COLO668 (cell line): ENCODE data around the gene CSK.

ENCODE experiments used
- DNase-seq: peaks from one replicate; lab custom pipeline; 2025; ENCODE audit not compliant: unreplicated experiment; lab: John Stamatoyannopoulos, UW

Gene CSK

DNA sequence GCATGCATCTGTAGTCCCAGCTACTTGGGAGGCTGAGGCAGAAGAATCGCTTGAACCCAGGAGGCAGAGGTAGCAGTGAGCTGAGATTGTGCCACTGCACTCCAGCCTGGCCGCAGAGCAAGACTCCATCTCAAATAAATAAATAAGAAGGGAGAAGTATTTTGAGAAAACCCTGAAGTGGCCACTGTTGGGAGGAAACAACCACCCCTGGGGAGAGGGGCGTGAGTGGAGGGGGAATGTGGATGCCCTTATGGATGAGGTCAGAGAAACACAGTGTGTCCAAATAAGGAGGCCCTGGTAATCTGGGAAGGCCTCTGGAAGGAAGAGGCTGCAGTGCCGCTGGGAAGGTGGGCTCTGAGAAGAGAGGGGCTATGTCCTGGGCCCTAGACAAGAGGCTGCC is 40.4 kb downstream of the CSK start:
- no peak for DNase-seq

GRCh38 chr15:74823324-74823723 is 41.4 kb downstream of the CSK start:
- peak; percentile 24 for DNase-seq

- no peak for DNase-seq
These were observed 43.1 kb downstream of the CSK start for GRCh38 chr15:74824976-74825375.

- no peak for DNase-seq
These were observed 44.0 kb downstream of the CSK start for GRCh38 chr15:74825866-74826265.

DNA sequence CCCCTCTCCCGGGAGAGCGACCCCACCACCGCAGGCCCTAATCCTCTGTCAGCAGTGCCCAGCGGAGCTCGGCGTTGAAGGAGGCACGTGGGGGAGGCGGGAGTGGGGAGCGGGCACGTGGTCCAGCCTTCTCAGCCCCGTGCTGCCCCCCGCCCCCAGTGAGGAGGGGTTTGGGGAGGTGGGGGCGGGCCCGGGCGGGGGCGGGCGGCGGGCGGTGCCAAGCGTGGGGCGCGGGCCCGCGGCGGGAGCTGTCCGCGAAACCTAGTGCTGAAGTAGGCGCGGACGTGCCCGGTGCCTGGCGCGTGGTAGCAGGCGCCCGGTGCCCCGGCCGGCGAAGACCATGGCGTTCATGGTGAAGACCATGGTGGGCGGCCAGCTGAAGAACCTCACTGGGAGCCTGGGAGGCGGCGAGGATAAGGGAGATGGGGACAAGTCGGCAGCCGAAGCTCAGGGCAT is 44.5 kb downstream of the CSK start, which contains the start of gene CPLX3:
TSS of gene CPLX3 (plus strand) at position 264 of the 456 bp plus-strand sequence. CDS start at position 341, 77 bp downstream.
- no peak for DNase-seq

- no peak for DNase-seq
These were observed 45.0 kb downstream of the CSK start for GRCh38 chr15:74826921-74827320.

GRCh38 chr15:74827614-74828013 is 45.7 kb downstream of the CSK start:
- no peak for DNase-seq

- no peak for DNase-seq
These were observed 47.0 kb downstream of the CSK start for GRCh38 chr15:74828835-74829234.

- DNase-seq = no peak
These were observed 47.6 kb downstream of the CSK start for GRCh38 chr15:74829486-74829885.

DNA sequence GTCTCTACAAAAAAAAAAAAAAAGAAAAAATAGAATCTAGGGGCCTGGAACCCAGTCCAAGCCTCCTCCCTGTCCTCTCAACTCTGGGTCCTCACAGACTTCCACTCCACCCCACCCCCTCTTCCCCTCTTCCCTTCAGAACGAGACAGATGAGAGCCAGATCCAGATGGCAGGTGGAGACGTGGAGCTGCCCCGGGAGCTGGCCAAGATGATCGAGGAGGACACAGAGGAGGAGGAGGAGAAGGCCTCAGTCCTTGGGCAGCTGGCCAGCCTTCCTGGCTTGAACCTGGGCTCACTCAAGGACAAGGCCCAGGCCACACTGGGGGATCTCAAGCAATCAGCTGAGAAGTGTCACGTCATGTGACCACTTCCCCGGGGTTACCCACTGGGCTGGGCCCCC is 48.1 kb downstream of the CSK start:
- DNase-seq = no peak

DNA sequence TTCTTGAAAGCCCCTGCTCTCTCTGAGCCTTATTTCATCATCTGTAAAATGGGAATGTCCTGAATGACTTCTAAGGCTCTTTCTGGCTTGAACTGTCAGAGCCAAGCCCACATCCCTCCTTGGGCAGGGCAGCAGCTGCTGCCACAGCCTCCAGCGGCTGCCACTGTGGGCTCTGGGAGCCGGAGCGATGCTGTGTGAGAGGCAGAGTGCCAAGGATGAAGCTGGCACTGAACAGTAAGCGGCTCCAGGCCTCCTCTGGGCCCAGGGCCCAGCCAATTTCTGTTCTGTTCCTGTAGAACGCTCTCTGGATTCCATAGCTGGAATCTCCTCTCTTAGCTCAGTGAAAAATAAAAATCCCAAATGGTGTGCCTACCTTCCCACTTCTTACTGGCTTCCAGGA is 49.0 kb downstream of the CSK start:
- DNase-seq = no peak

DNA sequence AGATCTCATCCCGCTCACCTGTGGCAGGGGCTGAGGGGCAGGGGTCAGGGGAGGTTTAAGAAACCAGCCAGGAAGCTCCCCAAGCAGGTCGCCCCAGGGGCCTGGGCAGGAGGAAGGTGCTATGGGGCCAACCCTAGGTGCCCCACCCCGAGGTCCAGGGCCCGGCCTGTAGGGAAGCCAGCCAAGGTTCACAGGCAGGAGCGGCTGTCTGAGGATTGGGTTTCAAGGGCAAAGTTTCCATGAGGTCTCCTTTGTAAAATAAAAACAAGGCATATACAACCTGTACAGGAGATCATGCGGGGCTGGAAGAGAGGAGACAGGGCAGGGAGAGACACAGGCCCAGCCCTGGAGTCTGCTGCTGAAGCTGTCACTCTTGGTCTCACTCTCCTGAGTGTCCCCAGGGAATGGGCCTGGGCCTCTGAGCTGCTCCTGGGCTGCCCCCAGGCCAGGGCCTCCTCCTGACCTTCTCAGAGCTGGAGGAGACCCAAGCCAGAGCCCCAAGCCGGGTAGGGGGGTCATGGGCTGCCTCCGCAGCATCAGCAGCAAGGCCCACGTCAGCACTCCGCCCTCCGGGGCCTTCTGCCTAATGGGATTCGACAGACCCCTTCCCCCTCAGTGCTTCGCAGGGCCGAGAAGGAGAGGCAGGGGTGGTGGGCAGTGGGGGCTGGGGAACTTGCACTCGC is 50.1 kb downstream of the CSK start:
- no peak for DNase-seq

- DNase-seq = no peak
These were observed 50.9 kb downstream of the CSK start for GRCh38 chr15:74832826-74833225.

DNA sequence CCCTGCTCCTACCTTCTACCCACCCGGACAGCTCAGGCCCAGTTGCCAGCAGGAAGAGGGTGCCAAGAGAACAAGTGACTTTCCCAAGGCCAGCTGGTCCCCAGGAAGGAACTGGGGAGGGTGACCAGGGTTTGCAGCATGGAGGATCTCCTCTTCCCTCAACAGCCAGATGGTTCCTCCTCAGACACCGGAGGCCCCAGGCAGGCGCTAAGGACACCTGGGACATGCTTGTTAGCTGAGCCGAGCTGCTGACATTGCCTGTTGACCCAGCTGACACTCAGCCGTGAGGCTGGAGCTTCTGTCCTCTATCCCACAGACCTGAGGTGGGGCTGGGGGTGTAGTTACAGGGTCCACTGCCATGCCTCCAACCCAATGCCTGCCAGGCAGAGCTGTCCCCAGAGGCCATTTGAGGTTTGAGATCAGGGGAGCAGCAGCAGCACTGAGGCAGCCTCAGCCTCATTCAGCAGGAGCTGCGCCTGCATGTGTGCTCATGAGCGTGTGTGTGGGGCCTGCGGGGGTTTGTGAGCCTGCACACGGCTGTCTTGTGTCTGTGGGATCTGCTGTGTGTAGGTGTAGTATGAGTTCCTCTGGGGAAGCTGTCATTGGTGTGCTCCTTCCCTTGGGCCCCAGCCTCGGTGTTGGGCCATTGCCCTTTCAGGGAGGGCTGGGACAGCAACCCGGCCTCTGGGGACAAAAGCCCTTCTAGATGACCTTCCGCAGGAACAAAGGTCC is 51.7 kb downstream of the CSK start:
- no peak for DNase-seq

GRCh38 chr15:74835312-74835823 is 53.5 kb downstream of the CSK start:
- peak; percentile 57 for DNase-seq

GRCh38 chr15:74836846-74837245 is 55.0 kb downstream of the CSK start:
- DNase-seq = no peak

DNA sequence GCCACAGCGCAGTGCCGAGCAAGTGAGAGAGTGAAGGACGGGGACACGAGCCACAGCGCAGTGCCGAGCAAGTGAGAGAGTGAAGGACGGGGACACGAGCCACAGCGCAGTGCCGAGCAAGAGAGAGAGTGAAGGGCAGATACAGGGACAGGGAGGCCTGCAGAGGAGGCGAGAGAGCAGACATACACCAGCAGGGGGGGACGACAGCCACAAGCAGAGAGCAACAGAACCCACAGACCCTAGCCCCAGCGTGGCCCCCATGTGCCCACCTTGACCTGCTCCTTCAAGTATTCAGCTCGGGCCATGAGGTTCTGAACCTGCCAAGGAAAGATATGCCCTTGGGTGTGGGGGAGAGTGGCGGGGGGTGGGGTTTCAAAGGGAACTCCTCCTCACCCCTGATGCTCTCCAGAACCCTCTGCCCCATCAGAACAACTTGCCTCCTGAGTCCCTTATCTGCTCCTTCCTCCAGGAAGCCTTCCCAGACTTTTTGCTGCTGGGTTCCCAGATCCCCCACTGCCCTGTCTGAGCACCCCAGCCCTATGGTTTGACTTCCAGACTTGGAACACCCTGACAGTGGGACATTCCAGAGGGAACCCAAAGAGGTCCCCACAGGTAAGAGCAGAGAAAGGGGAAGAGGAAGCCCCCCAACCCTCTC is 55.7 kb downstream of the CSK start:
- DNase-seq = no peak

GRCh38 chr15:74838137-74838516 is 56.2 kb downstream of the CSK start:
- no peak for DNase-seq

- DNase-seq = no peak
These were observed 57.1 kb downstream of the CSK start for GRCh38 chr15:74838746-74839525.

DNA sequence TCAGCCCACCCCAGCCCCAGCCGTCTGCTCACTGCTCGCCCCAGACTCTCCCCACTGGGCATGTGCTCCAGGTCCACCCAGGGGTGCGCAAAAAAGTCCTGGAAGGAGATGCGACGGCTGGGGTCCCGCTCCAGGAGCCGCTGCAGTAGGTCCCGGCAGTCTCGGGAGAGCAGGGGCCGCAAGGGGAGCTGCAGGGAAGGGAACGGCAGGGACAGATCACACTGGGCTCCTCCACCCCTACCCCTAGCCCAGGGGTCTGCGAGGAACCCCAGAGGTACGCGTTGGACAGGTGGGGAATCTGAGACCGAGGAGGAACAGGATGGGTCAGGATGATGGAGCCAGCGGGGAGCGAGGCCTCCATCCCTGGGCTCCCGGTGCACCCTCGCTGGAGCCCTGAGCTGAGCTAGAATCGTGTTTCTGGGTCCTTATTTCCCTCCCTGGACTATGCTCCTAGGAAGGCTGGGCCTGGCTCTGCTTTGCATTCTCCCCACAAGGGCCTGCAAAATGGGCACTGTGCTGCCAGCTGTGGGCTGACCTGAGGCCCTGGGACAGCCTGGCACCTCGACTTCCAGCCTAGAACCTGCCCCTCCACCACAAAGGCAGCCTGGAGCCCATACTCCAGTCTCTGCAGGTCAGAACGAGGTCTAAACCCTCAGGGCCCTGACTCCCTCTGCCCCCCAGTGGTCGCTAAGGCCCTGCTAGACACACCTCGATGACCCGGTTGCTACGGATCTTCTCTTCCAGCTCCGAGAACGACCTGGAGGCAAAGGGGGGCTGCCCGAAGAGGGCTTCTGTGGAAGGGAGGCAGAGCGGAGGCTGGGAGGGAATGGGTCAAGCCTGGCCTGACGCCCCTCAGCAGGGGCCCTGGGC is 57.9 kb downstream of the CSK start:
- DNase-seq = no peak
